Suprapubic skin (tissue), 4 donors: ENCODE data around the gene SSR4.

ENCODE experiments used
- POLR2A ChIP-seq, 2 donors: fragments of 450-650 bp; IDR thresholded peaks; one replicate each; pipeline ENCODE4 v1.6.1; 2017; ENCODE audit warnings: antibody characterized with exemption in 2 of 2, mild to moderate bottlenecking in 2 of 2, moderate library complexity in 2 of 2
- POLR2AphosphoS5 ChIP-seq, 3 donors: sonication (generic); formaldehyde crosslinking; IDR thresholded peaks; one replicate each; pipeline ENCODE4 v1.6.1; 2017; ENCODE audit warnings: antibody characterized with exemption in 3 of 3

GRCh38 chrX:153771415-153772315 lies 22.8 kb upstream of the SSR4 start:
- TF ChIP-seq POLR2A (IDR thresholded peaks at IDR 0.05) = no peak
- no peak for TF ChIP-seq POLR2AphosphoS5 (IDR thresholded peaks at IDR 0.05)
